Left lung (tissue), 10 donors: ENCODE data around the gene TDRD10. TPM values are rescaled to one million over a fixed set of nuclear protein-coding genes. Genes with fewer than 3 reads are reported as not detected.

Experiments used
- ATAC-seq: fragments of 200-7000 bp; cut with Tn5 transposase; one replicate; pipeline ENCODE4 v1.9.1; 2020; ENCODE audit warnings: moderate library complexity
- DNase-seq, 4 donors: peaks; one replicate each; pipeline ENCODE4 v3.0.0-alpha.2; 2013 to 2020
- H3K27ac ChIP-seq, 2 donors: fragments of 200-600 bp; sonication (generic) in 1 of 2; one replicate each; pipeline versions ENCODE4 v1.5.0 to v1.8.0; 2020 to 2021
- H3K27me3 ChIP-seq, 2 donors: fragments of 200-600 bp; sonication (generic) in 1 of 2; one replicate each; pipeline versions ENCODE4 v1.5.0 to v1.8.0; 2020 to 2021
- H3K36me3 ChIP-seq, 2 donors: fragments of 200-600 bp; sonication (generic) in 1 of 2; one replicate each; pipeline versions ENCODE4 v1.5.0 to v1.8.0; 2020 to 2021
- H3K4me1 ChIP-seq, 2 donors: fragments of 200-600 bp; one replicate each; pipeline ENCODE4 v1.8.0; 2021
- H3K4me3 ChIP-seq, 2 donors: fragments of 200-600 bp; sonication (generic) in 1 of 2; one replicate each; pipeline versions ENCODE4 v1.5.0 to v1.8.0; 2020 to 2021; ENCODE audit warnings: mild to moderate bottlenecking in 1 of 2
- H3K9me3 ChIP-seq, 2 donors: fragments of 200-600 bp; sonication (generic) in 1 of 2; one replicate each; pipeline versions ENCODE4 v1.5.0 to v1.8.0; 2020 to 2021
- CTCF ChIP-seq, 2 donors: fragments of 200-600 bp; sonication (generic) in 1 of 2; IDR thresholded peaks; one replicate each; pipeline versions ENCODE4 v1.5.0 to v1.8.0; 2021; ENCODE audit warnings: antibody characterized with exemption in 2 of 2
- intact Hi-C, 2 donors: fragments of 100-400 bp; cut with DNase I; formaldehyde crosslinking; loops; one replicate each; pipeline versions ENCODE4 v1.11.2 to v1.14.2; 2022
- polyA plus RNA-seq, 6 donors: library from polyadenylated mRNA; unstranded; fragments of 120-200 nt; gene quantifications; one replicate each; pipeline ENCODE4 v1.2.1, GENCODE V29; 2013; ENCODE audit not compliant: insufficient read length in 6 of 6
- total RNA-seq, 2 donors: library from RNA; stranded (reverse); fragmentation: NEBNext Ultra II Directional; extraction: Animal tissue kit (Norgen Biotek cat#: 25700); gene quantifications; one replicate each; pipeline ENCODE4 v1.2.1, GENCODE V29; 2021
- donor health status: DM: no; HTN: yes; CAD: no.
- donor health status: DM: no; HTN: no; CAD: no.

The TDRD10 gene
- total and polyA plus RNA-seq, 8 donors = 3.1 to 5.0 (median 3.6) TPM

DNA sequence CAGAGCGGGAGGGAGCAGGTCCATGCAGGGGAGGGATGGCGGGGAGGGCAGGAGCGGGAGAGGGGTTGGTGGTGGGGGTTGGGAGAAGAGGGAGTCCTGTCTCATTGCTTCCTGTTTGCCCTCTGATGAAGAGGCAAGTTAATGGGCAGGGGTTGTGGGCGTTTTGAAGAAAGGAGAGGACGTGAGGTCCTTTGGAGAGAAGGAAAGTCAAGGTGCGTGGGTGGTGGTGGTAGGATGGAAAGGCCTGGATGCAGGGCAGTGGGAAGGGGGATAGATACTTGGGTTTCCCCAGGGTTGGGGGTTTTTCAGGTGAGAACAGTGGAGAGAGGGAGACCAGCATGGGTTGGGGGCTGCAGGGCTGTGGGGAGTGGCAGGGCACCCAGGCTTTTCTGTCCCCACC is 39.2 kb downstream of the TDRD10 start:
- no peaks in the 10 kb centered on the region for H3K36me3 ChIP-seq
- no peak for DNase-seq
- ATAC-seq = no peak
- intact Hi-C loops = loop anchor here in 1 of 2 donors (10.0 kb wide), 1 partner anchor 56 kb away; no protein-coding TSS in a partner anchor
- H3K27ac ChIP-seq = no peak overlapping the region
- H3K9me3 ChIP-seq = no peaks in the 10 kb centered on the region
- no peak overlapping the region for H3K4me3 ChIP-seq
- TF ChIP-seq CTCF (IDR thresholded peaks at IDR 0.05) = no peak
- H3K4me1 ChIP-seq = peaks cover 0 to 4% of the 10 kb centered on the region in 2 donors
- no peaks in the 10 kb centered on the region for H3K27me3 ChIP-seq

DNA sequence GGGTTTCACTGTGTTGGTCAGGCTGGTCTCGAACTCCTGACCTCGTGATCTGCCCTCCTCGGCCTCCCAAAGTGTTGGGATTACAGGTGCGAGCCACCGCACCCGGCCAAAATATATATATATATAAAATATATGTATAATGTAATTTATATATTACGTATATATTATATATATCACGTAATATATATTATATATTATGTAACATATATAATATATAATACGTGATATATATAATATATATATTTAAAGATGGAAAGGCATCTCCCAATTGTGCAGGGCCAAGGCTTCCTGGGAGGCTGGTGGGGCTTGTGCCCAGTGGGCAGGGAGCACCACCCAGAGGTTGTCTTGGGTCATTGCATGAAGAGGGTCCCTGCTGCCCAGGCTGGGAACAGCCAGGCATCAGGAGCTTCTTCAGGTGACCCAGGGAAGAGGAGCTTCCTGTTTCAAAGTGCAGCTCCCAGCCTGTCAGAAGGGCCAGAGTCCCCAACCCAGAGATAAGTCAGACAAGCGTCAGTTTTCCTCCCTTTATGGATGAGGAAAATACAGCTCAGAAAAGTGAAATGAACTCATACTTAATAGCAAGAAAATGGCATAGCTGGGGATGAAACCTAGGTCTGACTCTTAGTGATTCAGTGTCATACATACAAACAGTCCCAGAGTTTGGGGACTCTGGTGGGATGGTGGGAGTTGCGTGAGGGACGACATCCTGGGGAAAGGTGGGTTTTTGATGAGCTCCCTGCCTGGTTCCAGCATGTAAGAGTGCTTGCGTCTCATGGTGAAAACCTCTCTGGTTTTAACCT is 44.4 kb downstream of the TDRD10 start:
- Histone ChIP-seq H3K27me3 (no peaks in the 10 kb centered on the region), H3K4me3 (no peak overlapping the region), H3K36me3 (peaks cover 0 to 35% of the 10 kb centered on the region in 2 donors), H3K4me1 (peaks cover 0 to 13% of the 10 kb centered on the region in 2 donors), H3K9me3 (no peaks in the 10 kb centered on the region), H3K27ac (no peak overlapping the region)
- TF ChIP-seq CTCF (IDR thresholded peaks at IDR 0.05) = peak; percentile 73 to 87
- peak; percentile 96 for ATAC-seq
- intact Hi-C loops = loop anchor here (5.0 to 10.0 kb wide), 2 partner anchors 62 to 64 kb away; no protein-coding TSS in a partner anchor
- DNase-seq = peak in 3 of 4 donors; percentile 42 to 79 (median 60)

DNA sequence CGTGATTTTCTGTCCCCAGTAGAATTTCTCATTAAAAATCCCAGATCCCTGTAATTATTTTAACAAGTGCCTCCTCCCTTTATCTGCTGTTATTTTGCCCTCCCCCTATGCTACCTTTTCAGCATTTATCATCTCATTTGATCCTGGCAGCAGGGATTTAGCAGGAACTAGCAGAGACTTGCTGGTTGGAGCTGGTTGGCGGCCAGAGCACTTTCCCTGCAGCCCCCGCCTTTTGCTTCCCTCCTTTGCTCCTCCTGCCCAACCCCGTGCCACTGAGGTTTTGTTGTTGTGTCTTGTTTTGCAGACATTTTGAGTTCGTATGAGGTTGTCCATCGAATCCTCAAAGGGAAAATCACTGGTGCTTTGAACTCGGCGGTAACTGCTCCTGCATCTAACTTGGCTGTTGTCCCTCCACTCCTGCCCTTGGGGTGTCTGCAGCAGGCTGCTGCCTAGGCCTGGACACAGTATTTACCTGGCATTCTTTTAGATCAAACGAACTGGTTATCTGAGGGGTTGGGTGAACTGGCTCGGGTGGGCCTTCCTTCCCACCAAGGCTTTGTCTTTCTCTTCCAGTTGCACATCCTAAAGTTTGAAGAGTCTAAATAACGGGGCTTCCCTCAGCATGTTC is 45.2 kb downstream of the TDRD10 start:
- intact Hi-C loops = loop anchor here (5.0 to 10.0 kb wide), 2 partner anchors 62 to 65 kb away; no protein-coding TSS in a partner anchor
- no peak overlapping the region for H3K27ac ChIP-seq

DNA sequence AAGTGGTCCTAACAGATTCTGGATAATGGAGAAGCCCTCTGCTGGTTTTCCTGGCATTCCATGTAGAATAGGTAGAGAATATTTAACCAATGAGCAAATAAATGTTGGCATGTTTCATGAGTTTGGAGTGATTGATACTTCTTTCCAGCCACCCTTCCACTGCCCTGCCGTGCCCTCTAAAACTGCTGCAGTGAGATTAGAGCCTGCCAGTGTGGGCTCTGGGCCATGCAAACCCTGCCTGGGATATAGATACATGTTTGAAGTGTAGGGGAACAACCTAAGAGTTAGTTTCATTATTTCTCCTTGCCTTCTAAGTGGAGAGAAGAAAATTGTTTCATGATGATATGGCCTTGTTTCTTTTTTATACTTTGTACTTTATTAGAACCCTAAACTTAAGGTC is 46.0 kb downstream of the TDRD10 start:
- Histone ChIP-seq H3K4me3 (no peak overlapping the region), H3K36me3 (peaks cover 5 to 51% of the 10 kb centered on the region in 2 donors), H3K4me1 (peaks cover 0 to 13% of the 10 kb centered on the region in 2 donors), H3K27me3 (no peaks in the 10 kb centered on the region), H3K9me3 (no peaks in the 10 kb centered on the region), H3K27ac (peak overlapping the region in 1 of 2 donors; percentile 5)
- ATAC-seq = peak; percentile 39
- no peak for DNase-seq
- intact Hi-C loops = loop anchor here (5.0 to 10.0 kb wide), 2 partner anchors 63 to 66 kb away; no protein-coding TSS in a partner anchor
- TF ChIP-seq CTCF (IDR thresholded peaks at IDR 0.05) = no peak

More for the DNA sequence above, 45.2 kb downstream of the TDRD10 start:
- H3K36me3 ChIP-seq = peaks cover 0 to 42% of the 10 kb centered on the region in 2 donors
- H3K9me3 ChIP-seq = no peaks in the 10 kb centered on the region
- TF ChIP-seq CTCF (IDR thresholded peaks at IDR 0.05) = no peak
- H3K4me3 ChIP-seq = no peak overlapping the region
- H3K4me1 ChIP-seq = peaks cover 0 to 13% of the 10 kb centered on the region in 2 donors
- ATAC-seq = no peak
- DNase-seq = no peak
- no peaks in the 10 kb centered on the region for H3K27me3 ChIP-seq
